EL (cell line): Measurements from ENCODE around the gene MYH6.
"Not testable (repeated sequence)": the region's sequence is repeated elsewhere in the genome, so short reads cannot be mapped to it uniquely, and the experiment has no call there.

Experiments
- DNase-seq: peaks from one replicate; pipeline ENCODE4 v3.0.0-alpha.2; 2016

MYH6 gene

GRCh38 chr14:23435543-23436326 is 27.7 kb upstream of the MYH6 start, which contains the start of gene MYH7:
Gene MYH7 (minus strand): TSS chr14:23435660. CDS start chr14:23433732, 1,928 bp downstream.
- DNase-seq: no peak

GRCh38 chr14:23434488-23435222 is 26.6 kb upstream of the MYH6 start:
- no peak for DNase-seq

- DNase-seq: no peak
Measured at GRCh38 chr14:23433457-23433856, 25.4 kb upstream of the MYH6 start.

- DNase-seq: no peak
Measured at GRCh38 chr14:23432946-23433345, 24.9 kb upstream of the MYH6 start.

GRCh38 chr14:23432102-23432925 is 24.2 kb upstream of the MYH6 start:
- no peak for DNase-seq

- DNase-seq: no peak
Measured at GRCh38 chr14:23431486-23431885, 23.4 kb upstream of the MYH6 start.

GRCh38 chr14:23430723-23431085 is 22.6 kb upstream of the MYH6 start:
- DNase-seq: peak; percentile 22

GRCh38 chr14:23430016-23430722 is 22.1 kb upstream of the MYH6 start:
- DNase-seq: no peak

- DNase-seq: no peak
Measured at GRCh38 chr14:23428686-23429495, 20.8 kb upstream of the MYH6 start.

GRCh38 chr14:23425798-23426197 is 17.7 kb upstream of the MYH6 start:
- DNase-seq: not testable (repeated sequence)

- DNase-seq: no peak
Measured at GRCh38 chr14:23425169-23425568, 17.1 kb upstream of the MYH6 start.

- no peak for DNase-seq
Measured at GRCh38 chr14:23423657-23424056, 15.6 kb upstream of the MYH6 start.

- no peak for DNase-seq
Measured at GRCh38 chr14:23421594-23421993, 13.5 kb upstream of the MYH6 start.

- DNase-seq: not testable (repeated sequence)
Measured at GRCh38 chr14:23419646-23420045, 11.6 kb upstream of the MYH6 start.

- DNase-seq: no peak
Measured at GRCh38 chr14:23418021-23418420, 9.9 kb upstream of the MYH6 start.

- DNase-seq: not testable (repeated sequence)
Measured at GRCh38 chr14:23417269-23417668, 9.2 kb upstream of the MYH6 start.

GRCh38 chr14:23416801-23417200 is 8.7 kb upstream of the MYH6 start:
- DNase-seq: no peak

- DNase-seq: no peak
Measured at GRCh38 chr14:23415821-23416778, 8.0 kb upstream of the MYH6 start.

GRCh38 chr14:23414906-23415820 is 7.1 kb upstream of the MYH6 start:
- DNase-seq: no peak
